Breast epithelium (tissue), 3 donors: ENCODE data around the gene CLSTN2.

Experiments
- POLR2AphosphoS5 ChIP-seq, 3 donors: sonication (generic); formaldehyde crosslinking; IDR thresholded peaks; one replicate each; pipeline ENCODE4 v1.6.1; 2017; ENCODE audit warnings: antibody characterized with exemption in 3 of 3
- TF ChIP-seq, protein P1 (sequence below), 3 donors: fragments of 450-650 bp; IDR thresholded peaks; one replicate each; pipeline ENCODE4 v1.5.1; 2016 to 2017; ENCODE audit warnings: antibody characterized with exemption in 3 of 3, mild to moderate bottlenecking in 3 of 3, moderate library complexity in 3 of 3

- TF ChIP-seq POLR2AphosphoS5 (IDR thresholded peaks at IDR 0.05) = no peak
- TF ChIP-seq, protein P1, sequence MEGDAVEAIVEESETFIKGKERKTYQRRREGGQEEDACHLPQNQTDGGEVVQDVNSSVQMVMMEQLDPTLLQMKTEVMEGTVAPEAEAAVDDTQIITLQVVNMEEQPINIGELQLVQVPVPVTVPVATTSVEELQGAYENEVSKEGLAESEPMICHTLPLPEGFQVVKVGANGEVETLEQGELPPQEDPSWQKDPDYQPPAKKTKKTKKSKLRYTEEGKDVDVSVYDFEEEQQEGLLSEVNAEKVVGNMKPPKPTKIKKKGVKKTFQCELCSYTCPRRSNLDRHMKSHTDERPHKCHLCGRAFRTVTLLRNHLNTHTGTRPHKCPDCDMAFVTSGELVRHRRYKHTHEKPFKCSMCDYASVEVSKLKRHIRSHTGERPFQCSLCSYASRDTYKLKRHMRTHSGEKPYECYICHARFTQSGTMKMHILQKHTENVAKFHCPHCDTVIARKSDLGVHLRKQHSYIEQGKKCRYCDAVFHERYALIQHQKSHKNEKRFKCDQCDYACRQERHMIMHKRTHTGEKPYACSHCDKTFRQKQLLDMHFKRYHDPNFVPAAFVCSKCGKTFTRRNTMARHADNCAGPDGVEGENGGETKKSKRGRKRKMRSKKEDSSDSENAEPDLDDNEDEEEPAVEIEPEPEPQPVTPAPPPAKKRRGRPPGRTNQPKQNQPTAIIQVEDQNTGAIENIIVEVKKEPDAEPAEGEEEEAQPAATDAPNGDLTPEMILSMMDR (IDR thresholded peaks at IDR 0.05) = no peak
Observed at GRCh38 chr3:140459462-140459861, 524.5 kb downstream of the CLSTN2 start.
